Measurements from ENCODE around the gene TAF11L2.
"Not testable (repeated sequence)": the region's sequence is repeated elsewhere in the genome, so short reads cannot be mapped to it uniquely, and the experiment has no call there.

TAF11L2 gene

GRCh38 chr5:17482790-17483189 is 15.2 kb upstream of the TAF11L2 start:
- H3K9ac ChIP-seq (ENCODE audit: low read depth, low read length) = no peak overlapping the region
- peaks cover 6% of the 10 kb centered on the region for H3K4me1 ChIP-seq (ENCODE audit: control insufficient read depth, insufficient read depth, low read length)
- no peaks in the 10 kb centered on the region for H3K36me3 ChIP-seq (ENCODE audit: control insufficient read depth, insufficient read depth, low read length)
- no peak overlapping the region for H3K4me3 ChIP-seq (ENCODE audit: low read depth, low read length)
- H3K9me3 ChIP-seq (ENCODE audit: control insufficient read depth, insufficient read depth, low read length) = no peaks in the 10 kb centered on the region
- H3K27me3 ChIP-seq (ENCODE audit: control insufficient read depth, insufficient read depth, low read length) = no peaks in the 10 kb centered on the region
- no peak overlapping the region for H3K27ac ChIP-seq (ENCODE audit: low read depth, low read length)

GRCh38 chr5:17486464-17487173 is 11.4 kb upstream of the TAF11L2 start:
- H3K4me1 ChIP-seq (ENCODE audit: control insufficient read depth, insufficient read depth, low read length); H3K27ac ChIP-seq (ENCODE audit: low read depth, low read length); H3K9me3 ChIP-seq (ENCODE audit: control insufficient read depth, insufficient read depth, low read length); H3K27me3 ChIP-seq (ENCODE audit: control insufficient read depth, insufficient read depth, low read length); H3K4me3 ChIP-seq (ENCODE audit: low read depth, low read length); H3K9ac ChIP-seq (ENCODE audit: low read depth, low read length); H3K36me3 ChIP-seq (ENCODE audit: control insufficient read depth, insufficient read depth, low read length): not testable (repeated sequence)

GRCh38 chr5:17487174-17487512 is 10.9 kb upstream of the TAF11L2 start:
- Histone ChIP-seq H3K9me3 (ENCODE audit: control insufficient read depth, insufficient read depth, low read length) (no peaks in the 10 kb centered on the region), H3K9ac (ENCODE audit: low read depth, low read length) (no peak overlapping the region), H3K27ac (ENCODE audit: low read depth, low read length) (no peak overlapping the region), H3K4me3 (ENCODE audit: low read depth, low read length) (no peak overlapping the region), H3K27me3 (ENCODE audit: control insufficient read depth, insufficient read depth, low read length) (no peaks in the 10 kb centered on the region), H3K4me1 (ENCODE audit: control insufficient read depth, insufficient read depth, low read length) (no peaks in the 10 kb centered on the region), H3K36me3 (ENCODE audit: control insufficient read depth, insufficient read depth, low read length) (no peaks in the 10 kb centered on the region)

- not testable (repeated sequence) for H3K27ac ChIP-seq (ENCODE audit: low read depth, low read length); H3K9ac ChIP-seq (ENCODE audit: low read depth, low read length); H3K27me3 ChIP-seq (ENCODE audit: control insufficient read depth, insufficient read depth, low read length); H3K36me3 ChIP-seq (ENCODE audit: control insufficient read depth, insufficient read depth, low read length); H3K4me3 ChIP-seq (ENCODE audit: low read depth, low read length); H3K9me3 ChIP-seq (ENCODE audit: control insufficient read depth, insufficient read depth, low read length); H3K4me1 ChIP-seq (ENCODE audit: control insufficient read depth, insufficient read depth, low read length)
These were observed 6.8 kb upstream of the TAF11L2 start for GRCh38 chr5:17491257-17491656.

- H3K9ac ChIP-seq (ENCODE audit: low read depth, low read length) = no peak overlapping the region
These were observed 5.3 kb upstream of the TAF11L2 start for GRCh38 chr5:17492770-17493169.

GRCh38 chr5:17497446-17497845 is 585 bp upstream of the TAF11L2 start:
- no peaks in the 10 kb centered on the region for H3K27me3 ChIP-seq (ENCODE audit: control insufficient read depth, insufficient read depth, low read length)
- no peak overlapping the region for H3K27ac ChIP-seq (ENCODE audit: low read depth, low read length)
- no peaks in the 10 kb centered on the region for H3K4me1 ChIP-seq (ENCODE audit: control insufficient read depth, insufficient read depth, low read length)
- no peak overlapping the region for H3K4me3 ChIP-seq (ENCODE audit: low read depth, low read length)
- no peak overlapping the region for H3K9ac ChIP-seq (ENCODE audit: low read depth, low read length)
- H3K36me3 ChIP-seq (ENCODE audit: control insufficient read depth, insufficient read depth, low read length) = no peaks in the 10 kb centered on the region
- no peaks in the 10 kb centered on the region for H3K9me3 ChIP-seq (ENCODE audit: control insufficient read depth, insufficient read depth, low read length)

More at GRCh38 chr5:17492770-17493169, 5.3 kb upstream of the TAF11L2 start:
- Histone ChIP-seq H3K9me3 (ENCODE audit: control insufficient read depth, insufficient read depth, low read length) (no peaks in the 10 kb centered on the region), H3K4me3 (ENCODE audit: low read depth, low read length) (no peak overlapping the region), H3K27ac (ENCODE audit: low read depth, low read length) (no peak overlapping the region), H3K36me3 (ENCODE audit: control insufficient read depth, insufficient read depth, low read length) (no peaks in the 10 kb centered on the region), H3K27me3 (ENCODE audit: control insufficient read depth, insufficient read depth, low read length) (no peaks in the 10 kb centered on the region), H3K4me1 (ENCODE audit: control insufficient read depth, insufficient read depth, low read length) (no peaks in the 10 kb centered on the region)

- Histone ChIP-seq H3K27ac (ENCODE audit: low read depth, low read length) (no peak overlapping the region), H3K27me3 (ENCODE audit: control insufficient read depth, insufficient read depth, low read length) (no peaks in the 10 kb centered on the region), H3K4me1 (ENCODE audit: control insufficient read depth, insufficient read depth, low read length) (no peaks in the 10 kb centered on the region), H3K9ac (ENCODE audit: low read depth, low read length) (no peak overlapping the region), H3K9me3 (ENCODE audit: control insufficient read depth, insufficient read depth, low read length) (no peaks in the 10 kb centered on the region), H3K4me3 (ENCODE audit: low read depth, low read length) (no peak overlapping the region), H3K36me3 (ENCODE audit: control insufficient read depth, insufficient read depth, low read length) (no peaks in the 10 kb centered on the region)
These were observed 13.8 kb downstream of the TAF11L2 start for GRCh38 chr5:17511775-17512325.

- H3K9ac ChIP-seq (ENCODE audit: low read depth, low read length); H3K4me1 ChIP-seq (ENCODE audit: control insufficient read depth, insufficient read depth, low read length); H3K27ac ChIP-seq (ENCODE audit: low read depth, low read length); H3K4me3 ChIP-seq (ENCODE audit: low read depth, low read length); H3K36me3 ChIP-seq (ENCODE audit: control insufficient read depth, insufficient read depth, low read length); H3K27me3 ChIP-seq (ENCODE audit: control insufficient read depth, insufficient read depth, low read length); H3K9me3 ChIP-seq (ENCODE audit: control insufficient read depth, insufficient read depth, low read length): not testable (repeated sequence)
These were observed 19.5 kb downstream of the TAF11L2 start for GRCh38 chr5:17517526-17517925.

GRCh38 chr5:17518067-17518466 is 20.0 kb downstream of the TAF11L2 start, which contains the start of gene TAF11L3:
TSS of gene TAF11L3 (plus strand) at chr5:17518367.
- not testable (repeated sequence) for H3K27me3 ChIP-seq (ENCODE audit: control insufficient read depth, insufficient read depth, low read length); H3K9ac ChIP-seq (ENCODE audit: low read depth, low read length); H3K4me1 ChIP-seq (ENCODE audit: control insufficient read depth, insufficient read depth, low read length); H3K9me3 ChIP-seq (ENCODE audit: control insufficient read depth, insufficient read depth, low read length); H3K4me3 ChIP-seq (ENCODE audit: low read depth, low read length); H3K36me3 ChIP-seq (ENCODE audit: control insufficient read depth, insufficient read depth, low read length); H3K27ac ChIP-seq (ENCODE audit: low read depth, low read length)

GRCh38 chr5:17519508-17519907 is 21.5 kb downstream of the TAF11L2 start:
- not testable (repeated sequence) for H3K4me1 ChIP-seq (ENCODE audit: control insufficient read depth, insufficient read depth, low read length); H3K27ac ChIP-seq (ENCODE audit: low read depth, low read length)

GRCh38 chr5:17521501-17521900 is 23.5 kb downstream of the TAF11L2 start, which contains the start of gene TAF11L4:
TSS of gene TAF11L4 (plus strand) at chr5:17521801.
- not testable (repeated sequence) for H3K9me3 ChIP-seq (ENCODE audit: control insufficient read depth, insufficient read depth, low read length); H3K4me1 ChIP-seq (ENCODE audit: control insufficient read depth, insufficient read depth, low read length); H3K36me3 ChIP-seq (ENCODE audit: control insufficient read depth, insufficient read depth, low read length); H3K9ac ChIP-seq (ENCODE audit: low read depth, low read length); H3K27me3 ChIP-seq (ENCODE audit: control insufficient read depth, insufficient read depth, low read length); H3K4me3 ChIP-seq (ENCODE audit: low read depth, low read length); H3K27ac ChIP-seq (ENCODE audit: low read depth, low read length)

More at GRCh38 chr5:17519508-17519907, 21.5 kb downstream of the TAF11L2 start:
- not testable (repeated sequence) for H3K36me3 ChIP-seq (ENCODE audit: control insufficient read depth, insufficient read depth, low read length); H3K9me3 ChIP-seq (ENCODE audit: control insufficient read depth, insufficient read depth, low read length); H3K27me3 ChIP-seq (ENCODE audit: control insufficient read depth, insufficient read depth, low read length); H3K4me3 ChIP-seq (ENCODE audit: low read depth, low read length); H3K9ac ChIP-seq (ENCODE audit: low read depth, low read length)
